Ishikawa (cell line): ENCODE measurements around the gene MRPL54.
A peak's percentile ranks its signal among the peaks of the same experiment; 100 is the strongest.

ENCODE experiments used
- CEBPB ChIP-seq: IDR thresholded peaks from 2 replicates; pipeline ENCODE4 v1.6.1; 2012
- CREB1 ChIP-seq: IDR thresholded peaks from 2 replicates; pipeline ENCODE4 v1.6.1; 2012; ENCODE audit warnings: low read depth
- EGR1 ChIP-seq: IDR thresholded peaks from 2 replicates; pipeline ENCODE4 v1.6.1; 2012
- EP300 ChIP-seq: IDR thresholded peaks from 2 replicates; pipeline ENCODE4 v1.6.1; 2012; ENCODE audit warnings: borderline replicate concordance
- FOXM1 ChIP-seq: IDR thresholded peaks from 2 replicates; pipeline ENCODE4 v1.6.1; 2012; ENCODE audit warnings: low read depth, borderline replicate concordance
- MAX ChIP-seq: IDR thresholded peaks from 2 replicates; pipeline ENCODE4 v1.6.1; 2012
- NFIC ChIP-seq: IDR thresholded peaks from 2 replicates; pipeline ENCODE4 v1.6.1; 2012
- RAD21 ChIP-seq: IDR thresholded peaks from 2 replicates; pipeline ENCODE4 v1.6.1; 2012; ENCODE audit warnings: low read depth
- REST ChIP-seq: IDR thresholded peaks from 2 replicates; pipeline ENCODE4 v1.6.1; 2012; ENCODE audit warnings: low read depth, mild to moderate bottlenecking
- TAF1 ChIP-seq: IDR thresholded peaks from 2 replicates; pipeline ENCODE4 v1.6.1; 2012; ENCODE audit warnings: low read depth, mild to moderate bottlenecking
- TCF12 ChIP-seq: IDR thresholded peaks from 2 replicates; pipeline ENCODE4 v1.6.1; 2012; ENCODE audit warnings: low read depth
- TEAD4 ChIP-seq: IDR thresholded peaks from 2 replicates; pipeline ENCODE4 v1.6.1; 2012
- USF1 ChIP-seq: IDR thresholded peaks from 2 replicates; pipeline ENCODE4 v1.6.1; 2012
- YY1 ChIP-seq: IDR thresholded peaks from 2 replicates; pipeline ENCODE4 v1.6.1; 2012; ENCODE audit warnings: low read depth
- ZBTB7A ChIP-seq: IDR thresholded peaks from 2 replicates; pipeline ENCODE4 v1.6.1; 2012; ENCODE audit warnings: low read depth

Gene MRPL54

GRCh38 chr19:3809881-3810707 lies 47.6 kb downstream of the MRPL54 start:
- TF ChIP-seq CEBPB (no peak), TEAD4 (no peak), ZBTB7A (no peak), MAX (no peak), TAF1 (no peak), RAD21 (no peak), TCF12 (no peak), EGR1 (no peak), YY1 (no peak), REST (no peak), USF1 (no peak), CREB1 (no peak), FOXM1 (no peak), NFIC (no peak), EP300 (no peak)

- no peak for TF ChIP-seq REST
- TF ChIP-seq USF1, result peak; percentile 42; the same call in 1 of the 2 replicates
These were observed 48.4 kb downstream of the MRPL54 start for GRCh38 chr19:3810708-3811355.

GRCh38 chr19:3813473-3814392 lies 51.3 kb downstream of the MRPL54 start:
- TF ChIP-seq MAX (no peak), RAD21 (no peak), FOXM1 (no peak), ZBTB7A (no peak), CREB1 (no peak), TCF12 (no peak), TAF1 (no peak)

GRCh38 chr19:3814648-3815047 lies 52.2 kb downstream of the MRPL54 start:
- TF ChIP-seq NFIC (no peak), TAF1 (no peak), TCF12 (no peak)

- no peak for TF ChIP-seq EP300
- TF ChIP-seq TEAD4, result no peak
- no peak for TF ChIP-seq NFIC
- no peak for TF ChIP-seq RAD21
- no peak for TF ChIP-seq EGR1
- TF ChIP-seq MAX, result no peak
- no peak for TF ChIP-seq FOXM1
- no peak for TF ChIP-seq TAF1
- no peak for TF ChIP-seq CEBPB
- TF ChIP-seq CREB1, result no peak
- TF ChIP-seq USF1, result no peak
- TF ChIP-seq TCF12, result no peak
- no peak for TF ChIP-seq YY1
- no peak for TF ChIP-seq ZBTB7A
- no peak for TF ChIP-seq REST
These were observed 54.2 kb downstream of the MRPL54 start for GRCh38 chr19:3816566-3817218.
